Endothelial cell (in vitro differentiated cells): ENCODE measurements around the gene SPATS2L. TPM values are rescaled to one million over a fixed set of nuclear protein-coding genes. Genes with fewer than 3 reads are reported as not detected.
A peak's percentile ranks its signal among the peaks of the same experiment; 100 is the strongest.

Experiments used
- DNase-seq: peaks from one replicate; pipeline ENCODE4 v3.0.0; 2021; ENCODE audit warnings: low spot score
- H3K27ac Mint-ChIP-seq: one replicate; pipeline ENCODE4 v1.8.0; 2021; ENCODE audit warnings: mixed read lengths, inconsistent platforms; ENCODE audit not compliant: unreplicated experiment
- H3K27me3 Mint-ChIP-seq: one replicate; pipeline ENCODE4 v1.8.0; 2021; ENCODE audit warnings: mild to moderate bottlenecking, moderate library complexity, mixed read lengths, inconsistent platforms; ENCODE audit not compliant: unreplicated experiment
- H3K36me3 Mint-ChIP-seq: one replicate; pipeline ENCODE4 v1.8.0; 2021; ENCODE audit warnings: mild to moderate bottlenecking, low read depth, mixed read lengths, inconsistent platforms; ENCODE audit not compliant: unreplicated experiment
- H3K4me1 Mint-ChIP-seq: one replicate; pipeline ENCODE4 v1.8.0; 2021; ENCODE audit warnings: mild to moderate bottlenecking, mixed read lengths, inconsistent platforms; ENCODE audit not compliant: unreplicated experiment
- H3K4me3 Mint-ChIP-seq: one replicate; pipeline ENCODE4 v1.8.0; 2021; ENCODE audit warnings: mild to moderate bottlenecking, mixed read lengths, inconsistent platforms; ENCODE audit not compliant: unreplicated experiment
- H3K9me3 Mint-ChIP-seq: one replicate; pipeline ENCODE4 v1.8.0; 2021; ENCODE audit warnings: mixed read lengths, inconsistent platforms; ENCODE audit not compliant: unreplicated experiment
- CTCF ChIP-seq: fragments of 200-600 bp; sonication (generic); IDR thresholded peaks from one replicate; pipeline ENCODE4 v1.5.0; 2021; ENCODE audit warnings: antibody characterized with exemption; ENCODE audit not compliant: unreplicated experiment
- total RNA-seq: library from RNA; stranded (reverse); fragmentation: NEBNext Ultra II Directional; extraction: Animal tissue kit (Norgen Biotek cat#: 25700); gene quantifications from one replicate; pipeline ENCODE4 v1.2.1, GENCODE V29; 2021; ENCODE audit not compliant: unreplicated experiment

The SPATS2L gene
- total RNA-seq, 1 donor from 2014 or later, result 72.9 TPM

GRCh38 chr2:200479692-200480265 lies 173.3 kb downstream of the SPATS2L start:
- DNase-seq, result no peak
- H3K27me3 Mint-ChIP-seq, result no peaks in the 10 kb centered on the region
- peaks cover 26% of the 10 kb centered on the region for H3K36me3 Mint-ChIP-seq
- H3K27ac Mint-ChIP-seq, result no peak overlapping the region
- H3K4me1 Mint-ChIP-seq, result no peaks in the 10 kb centered on the region
- no peaks in the 10 kb centered on the region for H3K9me3 Mint-ChIP-seq
- TF ChIP-seq CTCF, result no peak
- H3K4me3 Mint-ChIP-seq, result no peak overlapping the region

- H3K27me3 Mint-ChIP-seq, result no peaks in the 10 kb centered on the region
- H3K27ac Mint-ChIP-seq, result no peak overlapping the region
- H3K9me3 Mint-ChIP-seq, result no peaks in the 10 kb centered on the region
- no peak for DNase-seq
- no peak for TF ChIP-seq CTCF
- H3K36me3 Mint-ChIP-seq, result peaks cover 5% of the 10 kb centered on the region
- peaks cover 3% of the 10 kb centered on the region for H3K4me1 Mint-ChIP-seq
- H3K4me3 Mint-ChIP-seq, result no peak overlapping the region
Observed at GRCh38 chr2:200482194-200482593, 175.7 kb downstream of the SPATS2L start.

DNA sequence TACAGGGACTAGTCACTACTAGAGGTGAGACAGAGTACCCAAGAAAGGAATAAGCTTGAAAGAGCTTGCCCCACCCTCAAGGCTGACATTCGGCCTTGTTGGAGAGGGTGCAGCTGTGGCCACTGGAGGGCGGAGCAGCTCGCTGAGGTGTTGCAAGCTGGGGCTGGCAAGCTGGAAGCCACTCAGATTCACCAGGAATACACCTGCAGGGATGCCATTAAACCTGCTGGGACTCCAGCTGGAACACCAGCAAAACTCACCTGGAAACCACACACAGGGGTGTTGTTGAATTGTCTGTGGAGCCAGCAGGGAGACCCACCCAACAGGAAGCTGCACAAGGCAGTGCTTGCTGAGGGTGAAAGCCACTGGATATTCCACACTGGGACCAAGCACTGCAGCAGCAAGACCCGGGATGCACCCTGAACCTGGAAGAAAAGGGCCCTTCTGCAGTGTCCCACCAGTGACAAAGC lies 177.3 kb downstream of the SPATS2L start:
- Mint-ChIP-seq H3K4me3 (no peak overlapping the region), H3K9me3 (no peaks in the 10 kb centered on the region), H3K36me3 (peaks cover 5% of the 10 kb centered on the region), H3K27me3 (no peaks in the 10 kb centered on the region), H3K27ac (no peak overlapping the region), H3K4me1 (peaks cover 3% of the 10 kb centered on the region)
- TF ChIP-seq CTCF, result peak; percentile 58
- peak; percentile 69 for DNase-seq

DNA sequence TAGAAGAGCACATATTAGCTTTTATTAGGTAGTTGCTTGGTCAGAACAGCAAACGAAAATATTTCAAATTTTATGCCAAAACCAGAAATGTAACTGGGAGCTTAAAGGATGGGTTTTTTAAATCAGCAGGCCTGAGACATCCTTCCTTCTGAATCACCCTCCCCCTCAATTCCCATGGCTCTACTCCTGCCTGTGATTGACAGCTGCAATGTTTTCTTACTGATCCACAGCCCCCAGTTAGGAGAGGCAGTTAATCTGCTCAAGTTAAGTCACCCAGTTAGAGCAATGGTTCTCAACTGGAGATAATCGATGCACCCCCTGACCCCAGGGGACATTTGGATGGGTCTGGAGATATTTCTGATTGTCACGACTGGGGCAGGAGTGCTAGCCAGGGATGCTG lies 178.4 kb downstream of the SPATS2L start:
- H3K4me3 Mint-ChIP-seq, result no peak overlapping the region
- no peak for DNase-seq
- TF ChIP-seq CTCF, result no peak
- no peak overlapping the region for H3K27ac Mint-ChIP-seq
- H3K4me1 Mint-ChIP-seq, result peaks cover 3% of the 10 kb centered on the region
- no peaks in the 10 kb centered on the region for H3K9me3 Mint-ChIP-seq
- no peaks in the 10 kb centered on the region for H3K27me3 Mint-ChIP-seq
- H3K36me3 Mint-ChIP-seq, result no peaks in the 10 kb centered on the region

GRCh38 chr2:200486529-200486928 lies 180.0 kb downstream of the SPATS2L start:
- no peak overlapping the region for H3K27ac Mint-ChIP-seq
- TF ChIP-seq CTCF, result no peak

More at GRCh38 chr2:200486529-200486928, 180.0 kb downstream of the SPATS2L start:
- Mint-ChIP-seq H3K27me3 (no peaks in the 10 kb centered on the region), H3K4me1 (peaks cover 3% of the 10 kb centered on the region), H3K36me3 (peaks cover 4% of the 10 kb centered on the region), H3K4me3 (no peak overlapping the region), H3K9me3 (no peaks in the 10 kb centered on the region)
- no peak for DNase-seq
